AG09309 (cell line): Measurements from ENCODE around the gene SLC43A2.

Experiments used
- DNase-seq: peaks from one replicate; pipeline ENCODE4 v3.0.0-alpha.2; 2010; ENCODE audit warnings: low read depth
- H3K4me3 ChIP-seq: 2 replicates; pipeline ENCODE4 v1.5.1; 2011; ENCODE audit warnings: mild to moderate bottlenecking, low read depth, low read length, moderate library complexity; ENCODE audit not compliant: control insufficient read depth
- TF ChIP-seq, protein P1 (sequence below): IDR thresholded peaks from 2 replicates; pipeline ENCODE4 v1.5.1; 2011; ENCODE audit warnings: mild to moderate bottlenecking, low read depth, low read length, inconsistent platforms; ENCODE audit not compliant: insufficient read depth, control insufficient read depth; ENCODE audit errors: missing control alignments

Gene SLC43A2

GRCh38 chr17:1548032-1548431, 80.6 kb downstream of the SLC43A2 start:
- no peak for DNase-seq
- H3K4me3 ChIP-seq = no peak overlapping the region
- TF ChIP-seq, protein P1, sequence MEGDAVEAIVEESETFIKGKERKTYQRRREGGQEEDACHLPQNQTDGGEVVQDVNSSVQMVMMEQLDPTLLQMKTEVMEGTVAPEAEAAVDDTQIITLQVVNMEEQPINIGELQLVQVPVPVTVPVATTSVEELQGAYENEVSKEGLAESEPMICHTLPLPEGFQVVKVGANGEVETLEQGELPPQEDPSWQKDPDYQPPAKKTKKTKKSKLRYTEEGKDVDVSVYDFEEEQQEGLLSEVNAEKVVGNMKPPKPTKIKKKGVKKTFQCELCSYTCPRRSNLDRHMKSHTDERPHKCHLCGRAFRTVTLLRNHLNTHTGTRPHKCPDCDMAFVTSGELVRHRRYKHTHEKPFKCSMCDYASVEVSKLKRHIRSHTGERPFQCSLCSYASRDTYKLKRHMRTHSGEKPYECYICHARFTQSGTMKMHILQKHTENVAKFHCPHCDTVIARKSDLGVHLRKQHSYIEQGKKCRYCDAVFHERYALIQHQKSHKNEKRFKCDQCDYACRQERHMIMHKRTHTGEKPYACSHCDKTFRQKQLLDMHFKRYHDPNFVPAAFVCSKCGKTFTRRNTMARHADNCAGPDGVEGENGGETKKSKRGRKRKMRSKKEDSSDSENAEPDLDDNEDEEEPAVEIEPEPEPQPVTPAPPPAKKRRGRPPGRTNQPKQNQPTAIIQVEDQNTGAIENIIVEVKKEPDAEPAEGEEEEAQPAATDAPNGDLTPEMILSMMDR = no peak

- DNase-seq = no peak
- TF ChIP-seq, protein P1 = no peak
These were observed 82.2 kb downstream of the SLC43A2 start for GRCh38 chr17:1546292-1546922.

GRCh38 chr17:1545618-1546017, 83.0 kb downstream of the SLC43A2 start:
- no peak overlapping the region for H3K4me3 ChIP-seq
- TF ChIP-seq, protein P1 = no peak
- DNase-seq = no peak

More at GRCh38 chr17:1546292-1546922, 82.2 kb downstream of the SLC43A2 start:
- no peak overlapping the region for H3K4me3 ChIP-seq

GRCh38 chr17:1542316-1542715, 86.3 kb downstream of the SLC43A2 start:
- DNase-seq = no peak
- no peak overlapping the region for H3K4me3 ChIP-seq

GRCh38 chr17:1541367-1541904, 87.2 kb downstream of the SLC43A2 start:
- TF ChIP-seq, protein P1 = no peak
- DNase-seq = no peak
- no peak overlapping the region for H3K4me3 ChIP-seq

More at GRCh38 chr17:1542316-1542715, 86.3 kb downstream of the SLC43A2 start:
- TF ChIP-seq, protein P1 = no peak

GRCh38 chr17:1539811-1540210, 88.8 kb downstream of the SLC43A2 start:
- TF ChIP-seq, protein P1 = no peak
- DNase-seq = no peak
- no peak overlapping the region for H3K4me3 ChIP-seq
